HUES64 (cell line): ENCODE results near the gene SRPK3.
A peak's percentile ranks its signal among the peaks of the same experiment; 100 is the strongest.

Source experiments
- H3K27ac ChIP-seq: 2 replicates; pipeline ENCODE4 v1.7.0; 2013; ENCODE audit warnings: low read depth, low read length, inconsistent platforms
- H3K27me3 ChIP-seq: 2 replicates; pipeline ENCODE4 v1.6.1; 2013; ENCODE audit warnings: mild to moderate bottlenecking, low read length; ENCODE audit not compliant: insufficient read depth
- H3K36me3 ChIP-seq: 2 replicates; pipeline ENCODE4 v1.6.1; 2013; ENCODE audit warnings: mild to moderate bottlenecking, low read length; ENCODE audit not compliant: insufficient read depth
- H3K4me1 ChIP-seq: 2 replicates; pipeline ENCODE4 v1.6.1; 2013; ENCODE audit warnings: mild to moderate bottlenecking, low read length, moderate library complexity; ENCODE audit not compliant: insufficient read depth
- H3K4me3 ChIP-seq: 2 replicates; pipeline ENCODE4 v1.5.1; 2013; ENCODE audit warnings: mild to moderate bottlenecking, low read length, moderate library complexity
- H3K9ac ChIP-seq: 2 replicates; pipeline ENCODE4 v1.6.1; 2013; ENCODE audit warnings: mild to moderate bottlenecking, low read depth, low read length
- H3K9me3 ChIP-seq: 2 replicates; pipeline ENCODE4 v1.6.1; 2013; ENCODE audit warnings: low read depth, low read length; ENCODE audit not compliant: insufficient read depth
- WGBS: fragments of 150-250, 120-280 bp; methylation state at CpG from one replicate; pipeline ENCODE4 v1.1.7; 2013; ENCODE audit warnings: missing lambda C conversion rate; 5-methylcytosine and 5-hydroxymethylcytosine counted together

Gene SRPK3

GRCh38 chrX:153794018-153794896 is 13.4 kb downstream of the SRPK3 start, which contains the start of the genes IDH3G and SSR4:
TSS of gene IDH3G (minus strand) at chrX:153794375. CDS start at chrX:153794326, 49 bp downstream.
TSS of gene SSR4 (plus strand) at chrX:153794668. CDS start at chrX:153794688, 20 bp downstream.
- H3K4me3 ChIP-seq: peak within 1 kb of the TSS; percentile 100
- H3K27me3 ChIP-seq: no peaks in the 10 kb centered on the region
- 0 out of 2 replicates have a peak, but pooled peaks cover 3% of the 10 kb centered on the region for H3K4me1 ChIP-seq
- H3K9me3 ChIP-seq: no peaks in the 10 kb centered on the region
- H3K9ac ChIP-seq: peak within 1 kb of the TSS; percentile 100
- H3K36me3 ChIP-seq: peaks cover 34% of the 10 kb centered on the region
- WGBS: under 1% methylated on average over 92 of the region's 92 CpGs
- peak within 1 kb of the TSS; percentile 95 for H3K27ac ChIP-seq

- H3K27me3 ChIP-seq: no peaks in the 10 kb centered on the region
- peak overlapping the region; percentile 79 for H3K9ac ChIP-seq
- H3K9me3 ChIP-seq: no peaks in the 10 kb centered on the region
- H3K4me1 ChIP-seq: 0 out of 2 replicates have a peak, but pooled peaks cover 3% of the 10 kb centered on the region
- WGBS: 17% methylated on average over 47 of the region's 47 CpGs
- peaks cover 31% of the 10 kb centered on the region for H3K36me3 ChIP-seq
- H3K27ac ChIP-seq: peak overlapping the region; percentile 83
- peak overlapping the region; percentile 100 for H3K4me3 ChIP-seq
Measured at GRCh38 chrX:153794897-153795816, 14.3 kb downstream of the SRPK3 start.

- Histone ChIP-seq H3K4me3 (no peak overlapping the region), H3K27me3 (no peaks in the 10 kb centered on the region), H3K4me1 (0 out of 2 replicates have a peak, but pooled peaks cover 3% of the 10 kb centered on the region), H3K9me3 (no peaks in the 10 kb centered on the region), H3K9ac (no peak overlapping the region), H3K27ac (no peak overlapping the region), H3K36me3 (peaks cover 31% of the 10 kb centered on the region)
- WGBS: 95% methylated on average over 15 of the region's 15 CpGs
Measured at GRCh38 chrX:153797415-153798015, 16.7 kb downstream of the SRPK3 start.

GRCh38 chrX:153799326-153799725 is 18.5 kb downstream of the SRPK3 start:
- Histone ChIP-seq H3K9ac (no peak overlapping the region), H3K4me3 (no peak overlapping the region), H3K27me3 (no peaks in the 10 kb centered on the region), H3K4me1 (no peaks in the 10 kb centered on the region), H3K9me3 (no peaks in the 10 kb centered on the region), H3K27ac (no peak overlapping the region), H3K36me3 (peaks cover 38% of the 10 kb centered on the region)
- WGBS: 94% methylated on average over 5 of the region's 5 CpGs

- Histone ChIP-seq H3K4me3 (no peak overlapping the region), H3K9me3 (no peaks in the 10 kb centered on the region), H3K9ac (no peak overlapping the region), H3K36me3 (peaks cover 38% of the 10 kb centered on the region), H3K27ac (no peak overlapping the region), H3K27me3 (no peaks in the 10 kb centered on the region), H3K4me1 (no peaks in the 10 kb centered on the region)
- 92% methylated on average over 16 of the region's 16 CpGs for whole genome bisulfite sequencing
Measured at GRCh38 chrX:153800177-153800722, 19.4 kb downstream of the SRPK3 start.

- no peaks in the 10 kb centered on the region for H3K4me1 ChIP-seq
- no peaks in the 10 kb centered on the region for H3K27me3 ChIP-seq
- 96% methylated on average over 7 of the region's 7 CpGs for WGBS
- H3K27ac ChIP-seq: no peak overlapping the region
- no peak overlapping the region for H3K4me3 ChIP-seq
- H3K9ac ChIP-seq: no peak overlapping the region
- H3K36me3 ChIP-seq: peaks cover 38% of the 10 kb centered on the region
- no peaks in the 10 kb centered on the region for H3K9me3 ChIP-seq
Measured at GRCh38 chrX:153800746-153801145, 19.9 kb downstream of the SRPK3 start.

GRCh38 chrX:153801669-153802068 is 20.8 kb downstream of the SRPK3 start:
- WGBS: 90% methylated on average over 8 of the region's 8 CpGs
- Histone ChIP-seq H3K36me3 (peaks cover 30% of the 10 kb centered on the region), H3K4me1 (no peaks in the 10 kb centered on the region), H3K9ac (no peak overlapping the region), H3K9me3 (no peaks in the 10 kb centered on the region), H3K27me3 (no peaks in the 10 kb centered on the region), H3K4me3 (no peak overlapping the region), H3K27ac (no peak overlapping the region)

- no peaks in the 10 kb centered on the region for H3K27me3 ChIP-seq
- H3K36me3 ChIP-seq: peaks cover 22% of the 10 kb centered on the region
- no peak overlapping the region for H3K27ac ChIP-seq
- WGBS: 93% methylated on average over 14 of the region's 14 CpGs
- H3K4me1 ChIP-seq: no peaks in the 10 kb centered on the region
- no peak overlapping the region for H3K4me3 ChIP-seq
- H3K9ac ChIP-seq: no peak overlapping the region
- no peaks in the 10 kb centered on the region for H3K9me3 ChIP-seq
Measured at GRCh38 chrX:153802513-153803045, 21.7 kb downstream of the SRPK3 start.

- Histone ChIP-seq H3K27me3 (no peaks in the 10 kb centered on the region), H3K9ac (no peak overlapping the region), H3K36me3 (peaks cover 15% of the 10 kb centered on the region; the same call in 1 of the 2 replicates), H3K4me3 (no peak overlapping the region), H3K27ac (no peak overlapping the region), H3K4me1 (no peaks in the 10 kb centered on the region), H3K9me3 (no peaks in the 10 kb centered on the region)
- 96% methylated on average over 86 of the region's 87 CpGs for WGBS
Measured at GRCh38 chrX:153803211-153804099, 22.6 kb downstream of the SRPK3 start.
